ENCODE measurements around the gene ACACA. TPM values are rescaled to one million over a fixed set of nuclear protein-coding genes. Genes with fewer than 3 reads are reported as not detected.

Gene ACACA
- total RNA-seq, 4 donors from 2014 or later, result 30.0 to 69.7 (median 49.9) TPM

DNA sequence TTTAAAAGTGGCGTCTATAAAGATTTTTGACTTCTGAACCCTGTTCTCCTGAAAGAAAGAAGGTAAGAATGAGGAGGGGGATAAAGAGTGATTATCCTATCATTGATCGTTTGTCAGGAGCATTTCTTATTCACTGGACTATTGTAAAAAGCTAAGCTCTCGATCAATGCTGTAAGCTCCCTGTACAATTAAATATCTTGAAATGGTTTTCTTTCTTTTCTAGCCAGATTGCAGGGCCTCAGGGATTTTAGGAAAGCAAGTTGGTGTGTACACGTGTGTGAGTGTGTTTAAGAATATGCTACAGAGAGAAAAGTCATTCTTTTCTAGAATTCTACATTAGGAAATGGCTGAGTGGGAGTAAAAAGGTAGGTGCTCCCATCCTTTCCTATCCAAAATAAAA is 303.4 kb downstream of the ACACA start:
- H3K27me3 ChIP-seq, result no peaks in the 10 kb centered on the region
- TF ChIP-seq POLR2A (IDR thresholded peaks at IDR 0.05) (no peak), EP300 (IDR thresholded peaks at IDR 0.05) (no peak)
- TF ChIP-seq, protein P1, sequence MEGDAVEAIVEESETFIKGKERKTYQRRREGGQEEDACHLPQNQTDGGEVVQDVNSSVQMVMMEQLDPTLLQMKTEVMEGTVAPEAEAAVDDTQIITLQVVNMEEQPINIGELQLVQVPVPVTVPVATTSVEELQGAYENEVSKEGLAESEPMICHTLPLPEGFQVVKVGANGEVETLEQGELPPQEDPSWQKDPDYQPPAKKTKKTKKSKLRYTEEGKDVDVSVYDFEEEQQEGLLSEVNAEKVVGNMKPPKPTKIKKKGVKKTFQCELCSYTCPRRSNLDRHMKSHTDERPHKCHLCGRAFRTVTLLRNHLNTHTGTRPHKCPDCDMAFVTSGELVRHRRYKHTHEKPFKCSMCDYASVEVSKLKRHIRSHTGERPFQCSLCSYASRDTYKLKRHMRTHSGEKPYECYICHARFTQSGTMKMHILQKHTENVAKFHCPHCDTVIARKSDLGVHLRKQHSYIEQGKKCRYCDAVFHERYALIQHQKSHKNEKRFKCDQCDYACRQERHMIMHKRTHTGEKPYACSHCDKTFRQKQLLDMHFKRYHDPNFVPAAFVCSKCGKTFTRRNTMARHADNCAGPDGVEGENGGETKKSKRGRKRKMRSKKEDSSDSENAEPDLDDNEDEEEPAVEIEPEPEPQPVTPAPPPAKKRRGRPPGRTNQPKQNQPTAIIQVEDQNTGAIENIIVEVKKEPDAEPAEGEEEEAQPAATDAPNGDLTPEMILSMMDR (IDR thresholded peaks at IDR 0.05), result no peak
- peaks cover 0 to 7% (median 0%) of the 10 kb centered on the region in 4 donors for H3K4me1 ChIP-seq
- 78 to 84% methylated on average over 4 of the region's 4 CpGs for WGBS, 2 donors
- no peak for DNase-seq (ENCODE audit: low spot score in 2 of 2)
- no peaks in the 10 kb centered on the region for H3K9me3 ChIP-seq
- H3K36me3 ChIP-seq, result peaks cover 0 to 51% (median 2%) of the 10 kb centered on the region in 3 donors
- H3K4me3 ChIP-seq, result no peak overlapping the region
- no peak overlapping the region for H3K27ac ChIP-seq

DNA sequence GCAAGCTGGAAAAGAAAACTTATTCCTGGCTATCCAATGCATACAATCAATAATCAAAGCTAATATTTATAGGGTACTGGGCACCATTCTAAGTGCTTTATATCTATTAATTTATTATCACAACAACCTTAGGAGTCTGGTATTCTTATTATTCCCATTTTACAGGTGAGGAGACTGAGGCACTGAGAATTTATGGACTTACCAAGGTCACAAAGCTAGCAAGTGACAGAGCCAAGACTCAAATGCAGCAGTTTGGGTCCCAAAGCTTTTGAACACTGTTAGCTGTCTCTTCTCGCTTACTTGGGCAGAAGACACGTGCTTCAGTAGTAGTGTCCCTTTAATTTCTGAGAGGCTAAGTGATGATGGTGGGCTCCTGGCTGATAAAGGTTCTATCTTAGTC is 305.3 kb downstream of the ACACA start:
- 97 to 98% methylated on average over 2 of the region's 2 CpGs for WGBS, 2 donors
- TF ChIP-seq, protein P1 (IDR thresholded peaks at IDR 0.05), result no peak
- TF ChIP-seq EP300 (IDR thresholded peaks at IDR 0.05) (no peak), POLR2A (IDR thresholded peaks at IDR 0.05) (no peak)
- peaks cover 2 to 63% (median 3%) of the 10 kb centered on the region in 3 donors for H3K36me3 ChIP-seq
- H3K4me1 ChIP-seq, result no peaks in the 10 kb centered on the region
- H3K9me3 ChIP-seq, result no peaks in the 10 kb centered on the region
- DNase-seq (ENCODE audit: low spot score in 2 of 2), result no peak
- H3K27ac ChIP-seq, result no peak overlapping the region
- no peaks in the 10 kb centered on the region for H3K27me3 ChIP-seq
- no peak overlapping the region for H3K4me3 ChIP-seq

DNA sequence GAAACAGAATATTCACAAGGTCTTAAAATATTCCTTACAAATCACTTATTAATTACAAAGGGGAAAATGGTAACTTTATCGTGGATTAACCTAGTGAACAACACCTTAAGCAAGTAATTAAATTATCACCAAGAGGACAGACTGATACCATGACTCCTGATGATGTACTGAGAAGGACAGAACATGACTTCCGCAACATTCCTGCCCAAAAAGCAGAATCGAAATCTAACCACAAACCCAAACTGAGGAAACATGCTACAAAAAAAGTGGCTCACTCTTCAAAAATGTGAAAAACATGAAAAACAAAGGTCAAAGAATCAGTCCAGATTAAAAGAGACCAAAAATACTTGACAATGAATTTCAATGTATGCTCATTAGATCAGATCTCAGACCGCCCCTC is 306.4 kb downstream of the ACACA start:
- TF ChIP-seq, protein P1 (IDR thresholded peaks at IDR 0.05), result no peak
- TF ChIP-seq EP300 (IDR thresholded peaks at IDR 0.05), result peak in 1 of 2 donors; percentile 36
- peaks cover 2 to 70% (median 4%) of the 10 kb centered on the region in 3 donors for H3K36me3 ChIP-seq
- no peak overlapping the region for H3K4me3 ChIP-seq
- H3K27me3 ChIP-seq, result no peaks in the 10 kb centered on the region
- H3K9me3 ChIP-seq, result no peaks in the 10 kb centered on the region
- DNase-seq (ENCODE audit: low spot score in 2 of 2), result no peak
- H3K4me1 ChIP-seq, result no peaks in the 10 kb centered on the region
- WGBS, 2 donors, result 78 to 88% methylated on average over 4 of the region's 4 CpGs
- H3K27ac ChIP-seq, result no peak overlapping the region

DNA sequence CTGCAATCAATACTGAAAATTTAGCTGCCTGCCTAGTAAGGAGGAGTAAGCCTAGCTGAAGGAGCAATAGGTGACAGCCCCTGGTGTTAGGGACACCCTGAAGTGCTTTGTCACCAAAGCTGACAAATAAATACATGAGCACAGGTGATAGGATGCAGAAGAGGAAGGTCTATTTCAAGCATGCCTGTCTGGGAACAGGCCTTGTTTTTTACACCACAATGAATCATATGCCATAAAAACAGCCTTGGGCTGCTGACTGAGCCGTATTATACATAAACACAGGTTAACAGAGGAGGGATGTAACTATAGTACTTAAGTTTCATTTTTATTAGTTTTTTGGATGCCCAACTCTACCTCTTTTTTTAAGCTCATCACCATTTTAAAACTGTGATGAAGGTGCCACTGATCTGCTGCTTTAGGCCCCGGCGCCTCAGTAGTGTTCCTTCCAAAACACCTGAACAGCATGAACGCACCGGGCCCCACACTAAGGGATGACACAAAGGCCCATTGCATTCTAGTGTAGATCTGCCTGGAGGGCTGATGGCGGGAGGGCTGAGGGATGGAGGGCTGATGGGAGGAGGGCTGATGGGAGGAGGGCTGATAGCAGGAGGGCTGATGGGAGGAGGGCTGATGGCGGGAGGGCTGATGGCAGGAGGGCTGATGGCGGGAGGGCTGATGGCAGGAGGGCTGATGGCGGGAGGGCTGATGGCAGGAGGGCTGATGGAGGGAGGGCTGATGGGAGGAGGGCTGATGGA is 307.5 kb downstream of the ACACA start:
- Histone ChIP-seq H3K9me3 (no peaks in the 10 kb centered on the region), H3K4me3 (no peak overlapping the region), H3K27ac (no peak overlapping the region), H3K4me1 (no peaks in the 10 kb centered on the region), H3K36me3 (peaks cover 2 to 67% (median 4%) of the 10 kb centered on the region in 3 donors), H3K27me3 (no peaks in the 10 kb centered on the region)
- TF ChIP-seq, protein P1 (IDR thresholded peaks at IDR 0.05), result no peak
- no peak for TF ChIP-seq EP300 (IDR thresholded peaks at IDR 0.05)
- DNase-seq (ENCODE audit: low spot score in 2 of 2), result no peak
- WGBS, 2 donors, result 93 to 98% methylated on average over 9 of the region's 9 CpGs

DNA sequence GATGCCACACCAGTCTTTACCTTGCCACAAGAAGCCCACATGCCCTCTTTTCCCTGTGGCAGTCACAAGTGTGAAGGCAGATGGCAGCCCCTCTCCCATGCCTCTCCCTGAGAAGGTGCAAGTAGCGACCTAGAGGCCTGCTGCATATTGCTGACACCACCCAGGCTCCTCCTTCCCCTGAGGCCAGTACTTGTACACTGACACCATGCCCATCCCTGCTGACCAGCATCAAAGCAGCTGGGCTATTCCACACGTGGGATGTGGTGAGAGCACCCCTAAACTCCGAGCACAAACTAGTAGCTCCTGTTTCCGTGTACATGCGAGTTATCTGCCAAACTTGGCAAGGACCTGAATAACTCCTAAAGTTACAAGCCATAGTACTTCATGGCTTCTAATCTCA is 308.5 kb downstream of the ACACA start:
- TF ChIP-seq POLR2A (IDR thresholded peaks at IDR 0.05) (no peak), EP300 (IDR thresholded peaks at IDR 0.05) (no peak)
- TF ChIP-seq, protein P1 (IDR thresholded peaks at IDR 0.05), result no peak
- no peak overlapping the region for H3K4me3 ChIP-seq
- peaks cover 0 to 68% (median 4%) of the 10 kb centered on the region in 3 donors for H3K36me3 ChIP-seq
- DNase-seq (ENCODE audit: low spot score in 2 of 2), result no peak
- no peaks in the 10 kb centered on the region for H3K4me1 ChIP-seq
- H3K27ac ChIP-seq, result no peak overlapping the region
- H3K27me3 ChIP-seq, result no peaks in the 10 kb centered on the region
- 76 to 82% methylated on average over 5 of the region's 5 CpGs for WGBS, 2 donors
- H3K9me3 ChIP-seq, result no peaks in the 10 kb centered on the region

Data from tibial nerve (tissue), 4 donors.